ENCODE data around the gene CAVIN3. TPM values are rescaled to one million over a fixed set of nuclear protein-coding genes. Genes with fewer than 3 reads are reported as not detected.

CAVIN3 gene
- total and polyA plus RNA-seq, 12 donors, result 39.3 to 186 (median 47.8) TPM

DNA sequence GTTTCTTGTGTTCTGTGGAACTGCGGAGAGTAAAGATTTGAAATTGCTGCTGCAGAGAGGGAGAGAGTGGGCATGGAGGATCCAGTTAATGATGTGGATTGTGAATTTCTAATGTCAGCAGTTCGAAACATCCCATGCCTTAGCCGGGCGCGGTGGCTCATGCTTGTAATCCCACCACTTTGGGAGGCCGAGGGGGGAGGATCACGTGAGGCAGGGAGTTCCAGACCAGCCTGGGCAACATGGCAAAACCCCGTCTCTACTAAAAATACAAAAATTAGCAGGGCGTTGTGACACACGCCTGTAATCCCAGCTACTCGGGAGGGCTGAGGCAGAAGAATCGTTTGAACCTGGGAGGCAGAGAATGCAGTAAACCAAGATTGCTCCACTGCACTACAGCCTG is 1.1 kb upstream of the CAVIN3 start:
- no peak for TF ChIP-seq CTCF (IDR thresholded peaks at IDR 0.05)
- intact Hi-C loops (cut with DNase I), result no loop called here
- peak overlapping the region in 7 of 10 donors; percentile 61 to 79 (median 71) for H3K4me3 ChIP-seq
- peaks cover 4 to 64% (median 48%) of the 10 kb centered on the region in 9 donors for H3K4me1 ChIP-seq
- no peak for ATAC-seq
- DNase-seq, result no peak
- peaks cover 0 to 3% (median 0%) of the 10 kb centered on the region in 9 donors for H3K36me3 ChIP-seq
- WGBS, 2 donors, result 69 to 72% methylated on average over 12 of the region's 12 CpGs
- H3K9me3 ChIP-seq, result no peaks in the 10 kb centered on the region
- peaks cover 0 to 26% (median 0%) of the 10 kb centered on the region in 7 donors for H3K27me3 ChIP-seq
- H3K27ac ChIP-seq, result peak overlapping the region; percentile 97 to 100 (median 99)

DNA sequence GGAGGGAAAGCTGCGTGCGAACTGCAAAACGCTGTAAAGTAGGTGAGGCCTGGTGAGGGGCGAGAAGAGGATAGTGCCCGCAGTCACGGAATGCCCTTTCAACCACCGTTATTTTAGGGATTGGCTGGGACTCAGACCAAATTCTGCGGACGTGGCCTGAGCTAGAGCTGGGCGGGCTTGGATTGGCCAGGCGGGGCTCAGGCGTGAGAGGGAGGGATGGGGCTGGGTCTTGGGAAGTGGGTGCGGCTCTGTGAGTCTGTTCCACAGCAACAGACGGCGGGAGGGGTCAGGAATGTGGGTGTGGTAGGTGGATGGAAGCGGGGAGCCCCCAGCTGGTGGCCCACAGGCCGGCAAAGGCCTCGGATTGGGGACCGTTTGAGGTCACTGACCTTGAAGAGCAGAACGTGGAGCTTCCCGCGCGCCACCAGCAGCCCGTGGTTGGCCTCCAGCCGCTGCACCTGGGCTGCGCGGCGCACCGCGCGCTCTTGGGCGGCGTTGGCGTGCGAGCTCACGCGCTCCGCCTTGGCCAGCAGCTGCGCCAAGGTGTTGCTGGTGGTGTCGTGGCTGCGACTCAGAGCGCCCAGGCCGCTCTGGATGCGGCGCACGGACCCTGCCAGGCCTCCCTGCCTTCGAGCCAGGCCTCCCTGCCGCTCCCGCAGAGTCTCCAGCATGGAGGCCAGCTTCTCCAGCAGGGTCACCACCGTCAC is 444 bp downstream of the CAVIN3 start:
- ATAC-seq (peak; percentile 90 to 98 (median 94)), DNase-seq (peak; percentile 92 to 95)
- Histone ChIP-seq H3K9me3 (no peaks in the 10 kb centered on the region), H3K4me3 (peak overlapping the region; percentile 54 to 79 (median 66)), H3K27me3 (peaks cover 0 to 26% (median 0%) of the 10 kb centered on the region in 7 donors), H3K4me1 (peaks cover 6 to 71% (median 49%) of the 10 kb centered on the region in 9 donors), H3K36me3 (peaks cover 0 to 3% (median 0%) of the 10 kb centered on the region in 9 donors), H3K27ac (peak overlapping the region; percentile 97 to 100 (median 99))
- WGBS, 2 donors, result 1% methylated on average over 34 to 50 of the region's 50 CpGs
- no peak for TF ChIP-seq CTCF (IDR thresholded peaks at IDR 0.05)
- intact Hi-C loops (cut with DNase I), result loop anchor here in 9 of 10 donors (2.0 to 10.0 kb wide), 8 partner anchors 32 to 298 kb away; partner anchors contain the start of genes FHIP1B (in 3 of the 9) and CNGA4 (in 1 of the 9)

- WGBS, 2 donors, result 1 to 5% methylated on average over 37 of the region's 37 CpGs
- Histone ChIP-seq H3K9me3 (no peaks in the 10 kb centered on the region), H3K4me3 (peak overlapping the region; percentile 54 to 79 (median 66)), H3K27me3 (peaks cover 0 to 26% (median 0%) of the 10 kb centered on the region in 7 donors), H3K36me3 (peaks cover 0 to 3% (median 0%) of the 10 kb centered on the region in 9 donors), H3K27ac (peak overlapping the region; percentile 97 to 100 (median 99)), H3K4me1 (peaks cover 6 to 71% (median 49%) of the 10 kb centered on the region in 9 donors)
- DNase-seq (peak; percentile 59 to 67), ATAC-seq (peak; percentile 42 to 72 (median 66))
- intact Hi-C loops (cut with DNase I), result loop anchor here in 9 of 10 donors (2.0 to 10.0 kb wide), 8 partner anchors 33 to 297 kb away; partner anchors contain the start of genes FHIP1B (in 3 of the 9) and CNGA4 (in 1 of the 9)
- peak in 2 of 9 donors; percentile 10 to 27 for TF ChIP-seq CTCF (IDR thresholded peaks at IDR 0.05)
These were observed 1.1 kb downstream of the CAVIN3 start for GRCh38 chr11:6319001-6319703.

- H3K4me3 ChIP-seq, result peak overlapping the region in 8 of 10 donors; percentile 61 to 79 (median 68)
- 82 to 85% methylated on average over 4 of the region's 4 CpGs for WGBS, 2 donors
- TF ChIP-seq CTCF (IDR thresholded peaks at IDR 0.05), result no peak
- ATAC-seq, result no peak
- H3K27me3 ChIP-seq, result peaks cover 0 to 26% (median 0%) of the 10 kb centered on the region in 7 donors
- H3K9me3 ChIP-seq, result no peaks in the 10 kb centered on the region
- peak overlapping the region; percentile 97 to 100 (median 99) for H3K27ac ChIP-seq
- DNase-seq, result no peak
- H3K4me1 ChIP-seq, result peaks cover 6 to 71% (median 49%) of the 10 kb centered on the region in 9 donors
- H3K36me3 ChIP-seq, result peaks cover 0 to 3% (median 0%) of the 10 kb centered on the region in 9 donors
- intact Hi-C loops (cut with DNase I), result loop anchor here in 9 of 10 donors (2.0 to 10.0 kb wide), 8 partner anchors 34 to 296 kb away; partner anchors contain the start of genes FHIP1B (in 3 of the 9) and CNGA4 (in 1 of the 9)
These were observed 2.1 kb downstream of the CAVIN3 start for GRCh38 chr11:6318204-6318603.
